Right cardiac atrium (tissue), 5 donors: ENCODE measurements around the gene TUBA3C. TPM values are rescaled to one million over a fixed set of nuclear protein-coding genes. Genes with fewer than 3 reads are reported as not detected.

Experiments used
- ATAC-seq, 2 donors: fragments of 200-7000 bp; cut with Tn5 transposase; one replicate each; pipeline versions ENCODE4 v1.8.0 to v1.9.1; 2020; ENCODE audit warnings: moderate library complexity in 2 of 2, mild to moderate bottlenecking in 1 of 2
- DNase-seq, 3 donors: peaks; one replicate each; pipeline ENCODE4 v3.0.0-alpha.2; 2020
- H3K27ac ChIP-seq: one replicate; pipeline ENCODE4 v1.5.1; 2013; ENCODE audit warnings: mild to moderate bottlenecking, low read length, control low read depth, moderate library complexity
- H3K27me3 ChIP-seq: one replicate; pipeline ENCODE4 v1.6.1; 2013; ENCODE audit not compliant: control insufficient read depth, insufficient read depth
- H3K4me1 ChIP-seq: one replicate; pipeline ENCODE4 v1.6.1; 2013; ENCODE audit warnings: low read length; ENCODE audit not compliant: control insufficient read depth, insufficient read depth
- H3K4me3 ChIP-seq: one replicate; pipeline ENCODE4 v1.5.1; 2013; ENCODE audit warnings: low read length, control low read depth
- H3K9me3 ChIP-seq: one replicate; pipeline ENCODE4 v1.6.1; 2013; ENCODE audit warnings: low read length; ENCODE audit not compliant: control insufficient read depth
- WGBS: extraction: QIAGEN DNeasy Blood & Tissue Kit; methylation state at CpG from one replicate; pipeline ENCODE4 v1.1.7; 2013; 5-methylcytosine and 5-hydroxymethylcytosine counted together
- intact Hi-C, 4 donors: fragments of 100-400 bp; cut with DNase I; formaldehyde crosslinking; loops; one replicate each; pipeline versions ENCODE4 v1.11.0 to v1.14.0; 2022 to 2023
- polyA plus RNA-seq: library from polyadenylated mRNA; stranded (reverse); fragments of 200-250 nt; gene quantifications from one replicate; pipeline ENCODE4 v1.2.3, GENCODE V29; 2013
- total RNA-seq, 4 donors: library from RNA; stranded (reverse); fragmentation: NEBNext Ultra II Directional; extraction: Animal tissue kit (Norgen Biotek cat#: 25700); gene quantifications; one replicate each; pipeline ENCODE4 v1.2.1, GENCODE V29; 2021
- donor health status: healthy with polysubstance abuse.
- donor health status: DM: no; HTN: yes; CAD: no.
- donor health status: DM: no; HTN: no; CAD: no.
- donor health status: DM: no; HTN: yes; CAD: no; lungs with severe emphysema.
- donor health status: DM: yes; HTN: yes; CAD: no.

Gene TUBA3C
- total and polyA plus RNA-seq, 5 donors, result 0.14 TPM; not detected in 4

- Histone ChIP-seq H3K4me3 (no peak overlapping the region), H3K27me3 (no peaks in the 10 kb centered on the region), H3K4me1 (no peaks in the 10 kb centered on the region), H3K9me3 (no peaks in the 10 kb centered on the region), H3K27ac (no peak overlapping the region)
- intact Hi-C loops, result no loop called here
- 80% methylated on average over 14 of the region's 14 CpGs for WGBS
- ATAC-seq (no peak), DNase-seq (no peak)
Measured at GRCh38 chr13:19151581-19152263, 29.9 kb downstream of the TUBA3C start.

- Histone ChIP-seq H3K4me1 (no peaks in the 10 kb centered on the region), H3K27ac (no peak overlapping the region), H3K9me3 (no peaks in the 10 kb centered on the region), H3K4me3 (no peak overlapping the region), H3K27me3 (no peaks in the 10 kb centered on the region)
- DNase-seq (peak; percentile 24 to 69 (median 67)), ATAC-seq (peak; percentile 79 to 90)
- intact Hi-C loops, result no loop called here
- WGBS, result 57% methylated on average over 8 of the region's 8 CpGs
Measured at GRCh38 chr13:19150712-19151228, 30.9 kb downstream of the TUBA3C start.

- Histone ChIP-seq H3K27me3 (no peaks in the 10 kb centered on the region), H3K27ac (no peak overlapping the region), H3K4me1 (no peaks in the 10 kb centered on the region), H3K9me3 (no peaks in the 10 kb centered on the region), H3K4me3 (no peak overlapping the region)
- intact Hi-C loops, result no loop called here
- ATAC-seq (peak in 1 of 2 donors; percentile 11), DNase-seq (no peak)
- WGBS, result 78% methylated on average over 10 of the region's 10 CpGs
Measured at GRCh38 chr13:19150226-19150625, 31.4 kb downstream of the TUBA3C start.

GRCh38 chr13:19148561-19148960, 33.1 kb downstream of the TUBA3C start:
- Histone ChIP-seq H3K4me3 (no peak overlapping the region), H3K9me3 (no peaks in the 10 kb centered on the region), H3K27me3 (no peaks in the 10 kb centered on the region), H3K4me1 (no peaks in the 10 kb centered on the region), H3K27ac (no peak overlapping the region)
- DNase-seq, result no peak
- ATAC-seq, result no peak
- intact Hi-C loops, result no loop called here
